Measurements from ENCODE around the gene DEPP1.
"Not testable (repeated sequence)": the region's sequence is repeated elsewhere in the genome, so short reads cannot be mapped to it uniquely, and the experiment has no call there.

DEPP1 gene

GRCh38 chr10:44978570-44979280 is at the start of gene DEPP1:
DEPP1 (minus strand) TSS chr10:44978809; CDS start chr10:44978030, 779 bp downstream.
- no peak for DNase-seq

GRCh38 chr10:45023426-45023825 is 44.8 kb upstream of the DEPP1 start:
- no peak for DNase-seq

GRCh38 chr10:45015590-45015989 is 37.0 kb upstream of the DEPP1 start:
- DNase-seq = no peak

GRCh38 chr10:45014557-45014956 is 35.9 kb upstream of the DEPP1 start:
- DNase-seq = not testable (repeated sequence)

- DNase-seq = no peak
Measured at GRCh38 chr10:45008524-45009161, 30.0 kb upstream of the DEPP1 start.

GRCh38 chr10:45006276-45007030 is 27.8 kb upstream of the DEPP1 start:
- no peak for DNase-seq

- DNase-seq = no peak
Measured at GRCh38 chr10:45005284-45005683, 26.7 kb upstream of the DEPP1 start.

- no peak for DNase-seq
Measured at GRCh38 chr10:45004661-45005060, 26.1 kb upstream of the DEPP1 start.

GRCh38 chr10:45003432-45004000 is 24.9 kb upstream of the DEPP1 start:
- no peak for DNase-seq

- DNase-seq = peak; percentile 46
Measured at GRCh38 chr10:45001381-45002148, 23.0 kb upstream of the DEPP1 start.

- DNase-seq = peak; percentile 67
Measured at GRCh38 chr10:45000752-45001380, 22.3 kb upstream of the DEPP1 start, which contains the start of gene ZNF22. ZNF22 (plus strand) TSS chr10:45000923; CDS start chr10:45003369, 2,446 bp downstream.

GRCh38 chr10:45000138-45000751 is 21.6 kb upstream of the DEPP1 start:
- no peak for DNase-seq

- no peak for DNase-seq
Measured at GRCh38 chr10:44998146-44998631, 19.6 kb upstream of the DEPP1 start.

- no peak for DNase-seq
Measured at GRCh38 chr10:44997105-44997748, 18.6 kb upstream of the DEPP1 start.

GRCh38 chr10:44995914-44996669 is 17.5 kb upstream of the DEPP1 start:
- DNase-seq = no peak

GRCh38 chr10:44995581-44995913 is 16.9 kb upstream of the DEPP1 start:
- no peak for DNase-seq

GRCh38 chr10:44994752-44995530 is 16.3 kb upstream of the DEPP1 start:
- no peak for DNase-seq

- no peak for DNase-seq
Measured at GRCh38 chr10:44993922-44994751, 15.5 kb upstream of the DEPP1 start.

All from stimulated activated CD4-positive, alpha-beta T cell treated with anti-CD3 and anti-CD28 coated beads, Interleukin-4, amount 100 ng/mL, for 1 hour (primary cell).